ENCODE measurements around the gene EIF4H.
"Not testable (repeated sequence)": the region's sequence is repeated elsewhere in the genome, so short reads cannot be mapped to it uniquely, and the experiment has no call there.

Gene EIF4H

GRCh38 chr7:74173866-74174605 lies at the start of gene EIF4H:
Gene EIF4H, plus strand, starts transcription at chr7:74174356. Its CDS starts 28 bp downstream, at chr7:74174384.
- DNase-seq (ENCODE audit: low read depth), result peak; percentile 93

- DNase-seq (ENCODE audit: low read depth), result no peak
Observed at GRCh38 chr7:74126220-74126880, 47.8 kb upstream of the EIF4H start.

- no peak for DNase-seq (ENCODE audit: low read depth)
Observed at GRCh38 chr7:74129887-74130286, 44.3 kb upstream of the EIF4H start.

- no peak for DNase-seq (ENCODE audit: low read depth)
Observed at GRCh38 chr7:74130518-74130917, 43.6 kb upstream of the EIF4H start.

GRCh38 chr7:74134117-74134620 lies 40.0 kb upstream of the EIF4H start:
- no peak for DNase-seq (ENCODE audit: low read depth)

- no peak for DNase-seq (ENCODE audit: low read depth)
Observed at GRCh38 chr7:74138334-74138867, 35.8 kb upstream of the EIF4H start.

GRCh38 chr7:74138945-74139843 lies 35.0 kb upstream of the EIF4H start:
- DNase-seq (ENCODE audit: low read depth), result no peak

GRCh38 chr7:74141705-74142104 lies 32.5 kb upstream of the EIF4H start:
- no peak for DNase-seq (ENCODE audit: low read depth)

GRCh38 chr7:74143383-74143782 lies 30.8 kb upstream of the EIF4H start:
- DNase-seq (ENCODE audit: low read depth), result no peak

GRCh38 chr7:74148491-74148890 lies 25.7 kb upstream of the EIF4H start:
- DNase-seq (ENCODE audit: low read depth), result no peak

GRCh38 chr7:74149071-74149470 lies 25.1 kb upstream of the EIF4H start:
- no peak for DNase-seq (ENCODE audit: low read depth)

- DNase-seq (ENCODE audit: low read depth), result no peak
Observed at GRCh38 chr7:74149603-74150002, 24.6 kb upstream of the EIF4H start.

- DNase-seq (ENCODE audit: low read depth), result no peak
Observed at GRCh38 chr7:74153736-74154135, 20.4 kb upstream of the EIF4H start.

- no peak for DNase-seq (ENCODE audit: low read depth)
Observed at GRCh38 chr7:74155810-74156395, 18.3 kb upstream of the EIF4H start.

- no peak for DNase-seq (ENCODE audit: low read depth)
Observed at GRCh38 chr7:74157605-74158004, 16.6 kb upstream of the EIF4H start.

GRCh38 chr7:74164985-74165456 lies 9.1 kb upstream of the EIF4H start:
- DNase-seq (ENCODE audit: low read depth), result no peak

GRCh38 chr7:74165867-74166593 lies 8.1 kb upstream of the EIF4H start:
- no peak for DNase-seq (ENCODE audit: low read depth)

GRCh38 chr7:74167324-74167723 lies 6.8 kb upstream of the EIF4H start:
- DNase-seq (ENCODE audit: low read depth), result not testable (repeated sequence)

- DNase-seq (ENCODE audit: low read depth), result no peak
Observed at GRCh38 chr7:74173074-74173473, 1.1 kb upstream of the EIF4H start.

GRCh38 chr7:74173491-74173865 lies 678 bp upstream of the EIF4H start:
- no peak for DNase-seq (ENCODE audit: low read depth)

GRCh38 chr7:74174606-74175082 lies 488 bp downstream of the EIF4H start:
- no peak for DNase-seq (ENCODE audit: low read depth)

Data from stimulated activated CD8-positive, alpha-beta memory T cell treated with anti-CD3 and anti-CD28 coated beads, Interleukin-15, amount 100 ng/mL, for 1 hour (primary cell).